ENCODE results near the gene OTUD5. TPM values are rescaled to one million over a fixed set of nuclear protein-coding genes. Genes with fewer than 3 reads are reported as not detected.
A peak's percentile ranks its signal among the peaks of the same experiment; 100 is the strongest.

OTUD5 gene
- total RNA-seq, 1 experiment from 2014 or later = 52.6 TPM

GRCh38 chrX:48927736-48928382 lies 29.5 kb downstream of the OTUD5 start:
- H3K36me3 Mint-ChIP-seq = peaks cover 35% of the 10 kb centered on the region
- H3K4me1 Mint-ChIP-seq = peaks cover 43% of the 10 kb centered on the region
- peak overlapping the region; percentile 66 for H3K4me3 Mint-ChIP-seq
- H3K27ac Mint-ChIP-seq = peak overlapping the region; percentile 100
- no peaks in the 10 kb centered on the region for H3K27me3 Mint-ChIP-seq (ENCODE audit: low read depth)
- H3K9me3 Mint-ChIP-seq = no peaks in the 10 kb centered on the region; the same call in 1 of the 2 replicates
- ChIA-PET CTCF (interaction anchor here (1.1 to 1.5 kb wide), 3 partner anchors 10 to 126 kb away, joined by 5 to 21 read pairs (median 6); partner anchors contain the start of genes HDAC6 and SLC35A2), POLR2A (interaction anchor here (0.6 to 2.0 kb wide), 3 partner anchors 16 to 31 kb away, joined by 3 to 11 read pairs (median 4); partner anchors contain the start of genes PQBP1, SLC35A2 and TIMM17B)
- TF ChIP-seq, protein P1, sequence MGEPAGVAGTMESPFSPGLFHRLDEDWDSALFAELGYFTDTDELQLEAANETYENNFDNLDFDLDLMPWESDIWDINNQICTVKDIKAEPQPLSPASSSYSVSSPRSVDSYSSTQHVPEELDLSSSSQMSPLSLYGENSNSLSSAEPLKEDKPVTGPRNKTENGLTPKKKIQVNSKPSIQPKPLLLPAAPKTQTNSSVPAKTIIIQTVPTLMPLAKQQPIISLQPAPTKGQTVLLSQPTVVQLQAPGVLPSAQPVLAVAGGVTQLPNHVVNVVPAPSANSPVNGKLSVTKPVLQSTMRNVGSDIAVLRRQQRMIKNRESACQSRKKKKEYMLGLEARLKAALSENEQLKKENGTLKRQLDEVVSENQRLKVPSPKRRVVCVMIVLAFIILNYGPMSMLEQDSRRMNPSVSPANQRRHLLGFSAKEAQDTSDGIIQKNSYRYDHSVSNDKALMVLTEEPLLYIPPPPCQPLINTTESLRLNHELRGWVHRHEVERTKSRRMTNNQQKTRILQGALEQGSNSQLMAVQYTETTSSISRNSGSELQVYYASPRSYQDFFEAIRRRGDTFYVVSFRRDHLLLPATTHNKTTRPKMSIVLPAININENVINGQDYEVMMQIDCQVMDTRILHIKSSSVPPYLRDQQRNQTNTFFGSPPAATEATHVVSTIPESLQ (CRISPR knock-in tag; IDR thresholded peaks at IDR 0.05) = no peak
- TF ChIP-seq, protein P2, sequence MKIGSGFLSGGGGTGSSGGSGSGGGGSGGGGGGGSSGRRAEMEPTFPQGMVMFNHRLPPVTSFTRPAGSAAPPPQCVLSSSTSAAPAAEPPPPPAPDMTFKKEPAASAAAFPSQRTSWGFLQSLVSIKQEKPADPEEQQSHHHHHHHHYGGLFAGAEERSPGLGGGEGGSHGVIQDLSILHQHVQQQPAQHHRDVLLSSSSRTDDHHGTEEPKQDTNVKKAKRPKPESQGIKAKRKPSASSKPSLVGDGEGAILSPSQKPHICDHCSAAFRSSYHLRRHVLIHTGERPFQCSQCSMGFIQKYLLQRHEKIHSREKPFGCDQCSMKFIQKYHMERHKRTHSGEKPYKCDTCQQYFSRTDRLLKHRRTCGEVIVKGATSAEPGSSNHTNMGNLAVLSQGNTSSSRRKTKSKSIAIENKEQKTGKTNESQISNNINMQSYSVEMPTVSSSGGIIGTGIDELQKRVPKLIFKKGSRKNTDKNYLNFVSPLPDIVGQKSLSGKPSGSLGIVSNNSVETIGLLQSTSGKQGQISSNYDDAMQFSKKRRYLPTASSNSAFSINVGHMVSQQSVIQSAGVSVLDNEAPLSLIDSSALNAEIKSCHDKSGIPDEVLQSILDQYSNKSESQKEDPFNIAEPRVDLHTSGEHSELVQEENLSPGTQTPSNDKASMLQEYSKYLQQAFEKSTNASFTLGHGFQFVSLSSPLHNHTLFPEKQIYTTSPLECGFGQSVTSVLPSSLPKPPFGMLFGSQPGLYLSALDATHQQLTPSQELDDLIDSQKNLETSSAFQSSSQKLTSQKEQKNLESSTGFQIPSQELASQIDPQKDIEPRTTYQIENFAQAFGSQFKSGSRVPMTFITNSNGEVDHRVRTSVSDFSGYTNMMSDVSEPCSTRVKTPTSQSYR (CRISPR knock-in tag; IDR thresholded peaks at IDR 0.05) = 0 out of 2 replicates have a peak, but pooled peaks have one; percentile 60
- TF ChIP-seq SP1 (CRISPR knock-in tag; conservative IDR thresholded peaks at IDR 0.05) = peak; percentile 17; the same call in 1 of the 2 replicates
- DNase-seq (ENCODE audit: low spot score) (peak; percentile 52), ATAC-seq (peak; percentile 88)

DNA sequence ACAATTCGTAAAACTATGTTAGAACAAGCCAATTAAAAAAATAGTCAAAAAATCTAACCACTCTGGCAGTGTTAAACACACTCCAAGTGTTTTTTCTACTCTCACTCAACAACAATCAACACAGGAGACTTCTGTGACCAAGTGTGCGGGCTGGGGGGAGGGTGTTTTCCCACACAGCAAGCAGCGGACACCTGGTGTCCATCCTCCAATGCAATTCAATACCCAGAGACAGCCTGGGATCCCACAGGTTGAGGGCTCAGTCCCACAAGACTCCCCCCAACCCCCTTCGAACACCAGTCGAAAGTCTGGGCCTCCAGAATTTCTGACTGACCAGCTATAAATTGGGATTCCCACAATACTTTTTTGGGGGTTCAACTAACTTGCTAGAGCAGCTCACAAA lies 30.3 kb downstream of the OTUD5 start:
- peak overlapping the region; percentile 66 for H3K4me3 Mint-ChIP-seq

DNA sequence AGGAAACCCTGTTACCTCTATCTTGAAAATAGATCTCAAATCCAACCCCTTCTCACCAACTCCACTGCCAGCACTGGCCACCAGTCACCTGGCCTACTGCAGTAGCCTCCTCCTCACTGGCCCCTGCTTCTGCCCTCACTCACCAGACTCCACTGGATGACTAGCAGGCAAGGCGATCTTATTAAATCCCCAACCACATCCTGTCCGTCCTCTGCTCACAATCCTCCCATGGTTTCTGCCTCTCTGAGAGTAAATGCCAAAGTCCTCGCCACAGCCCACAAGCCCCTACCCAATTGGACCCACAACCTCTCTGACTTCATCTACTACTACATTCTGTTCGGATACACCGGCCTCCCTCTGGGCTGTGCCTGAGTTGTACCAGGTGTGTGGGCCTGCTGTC lies 33.1 kb downstream of the OTUD5 start:
- Mint-ChIP-seq H3K27ac (peak overlapping the region; percentile 90), H3K36me3 (peaks cover 25% of the 10 kb centered on the region), H3K4me1 (peaks cover 63% of the 10 kb centered on the region), H3K9me3 (no peaks in the 10 kb centered on the region), H3K27me3 (ENCODE audit: low read depth) (no peaks in the 10 kb centered on the region), H3K4me3 (no peak overlapping the region)
- no peak for DNase-seq (ENCODE audit: low spot score)
- ATAC-seq = no peak
- no peak for TF ChIP-seq MAX (CRISPR knock-in tag; IDR thresholded peaks at IDR 0.05)
- no peak for TF ChIP-seq FOXJ3 (CRISPR knock-in tag; IDR thresholded peaks at IDR 0.05; ENCODE audit: borderline replicate concordance)
- TF ChIP-seq, protein P3, sequence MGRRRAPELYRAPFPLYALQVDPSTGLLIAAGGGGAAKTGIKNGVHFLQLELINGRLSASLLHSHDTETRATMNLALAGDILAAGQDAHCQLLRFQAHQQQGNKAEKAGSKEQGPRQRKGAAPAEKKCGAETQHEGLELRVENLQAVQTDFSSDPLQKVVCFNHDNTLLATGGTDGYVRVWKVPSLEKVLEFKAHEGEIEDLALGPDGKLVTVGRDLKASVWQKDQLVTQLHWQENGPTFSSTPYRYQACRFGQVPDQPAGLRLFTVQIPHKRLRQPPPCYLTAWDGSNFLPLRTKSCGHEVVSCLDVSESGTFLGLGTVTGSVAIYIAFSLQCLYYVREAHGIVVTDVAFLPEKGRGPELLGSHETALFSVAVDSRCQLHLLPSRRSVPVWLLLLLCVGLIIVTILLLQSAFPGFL (CRISPR knock-in tag; IDR thresholded peaks at IDR 0.05; ENCODE audit: borderline replicate concordance) = no peak
- ChIA-PET POLR2A (no interaction called here), CTCF (interaction anchor here (1.4 kb wide), 1 partner anchor 13 kb away, joined by 4 read pairs; no protein-coding TSS in a partner anchor)

More for the DNA sequence above, 30.3 kb downstream of the OTUD5 start:
- ATAC-seq (peak; percentile 75), DNase-seq (ENCODE audit: low spot score) (peak; percentile 54)
- ChIA-PET CTCF (interaction anchor here (1.4 to 1.5 kb wide), 2 partner anchors 10 to 15 kb away, joined by 6 to 21 read pairs; partner anchors contain the start of gene SLC35A2), POLR2A (interaction anchor here (0.6 to 2.0 kb wide), 3 partner anchors 15 to 32 kb away, joined by 3 to 11 read pairs (median 4); partner anchors contain the start of genes PQBP1, SLC35A2 and TIMM17B)
- Mint-ChIP-seq H3K36me3 (peaks cover 36% of the 10 kb centered on the region), H3K9me3 (no peaks in the 10 kb centered on the region), H3K27me3 (ENCODE audit: low read depth) (no peaks in the 10 kb centered on the region), H3K27ac (peak overlapping the region; percentile 100), H3K4me1 (peaks cover 43% of the 10 kb centered on the region)
- no peak for TF ChIP-seq KAT7 (CRISPR knock-in tag; IDR thresholded peaks at IDR 0.05; ENCODE audit: borderline replicate concordance)
- TF ChIP-seq, protein P4, sequence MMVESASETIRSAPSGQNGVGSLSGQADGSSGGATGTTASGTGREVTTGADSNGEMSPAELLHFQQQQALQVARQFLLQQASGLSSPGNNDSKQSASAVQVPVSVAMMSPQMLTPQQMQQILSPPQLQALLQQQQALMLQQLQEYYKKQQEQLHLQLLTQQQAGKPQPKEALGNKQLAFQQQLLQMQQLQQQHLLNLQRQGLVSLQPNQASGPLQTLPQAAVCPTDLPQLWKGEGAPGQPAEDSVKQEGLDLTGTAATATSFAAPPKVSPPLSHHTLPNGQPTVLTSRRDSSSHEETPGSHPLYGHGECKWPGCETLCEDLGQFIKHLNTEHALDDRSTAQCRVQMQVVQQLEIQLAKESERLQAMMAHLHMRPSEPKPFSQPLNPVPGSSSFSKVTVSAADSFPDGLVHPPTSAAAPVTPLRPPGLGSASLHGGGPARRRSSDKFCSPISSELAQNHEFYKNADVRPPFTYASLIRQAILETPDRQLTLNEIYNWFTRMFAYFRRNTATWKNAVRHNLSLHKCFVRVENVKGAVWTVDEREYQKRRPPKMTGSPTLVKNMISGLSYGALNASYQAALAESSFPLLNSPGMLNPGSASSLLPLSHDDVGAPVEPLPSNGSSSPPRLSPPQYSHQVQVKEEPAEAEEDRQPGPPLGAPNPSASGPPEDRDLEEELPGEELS (CRISPR knock-in tag; IDR thresholded peaks at IDR 0.05) = peak; percentile 53; the same call in 1 of the 2 replicates
